AG08396 (cell line): ENCODE measurements around the gene PYGO2.
A peak's percentile ranks its signal among the peaks of the same experiment; 100 is the strongest.

Source experiments
- DNase-seq: peaks from one replicate; pipeline ENCODE4 v3.0.0; 2012; ENCODE audit warnings: low spot score, mixed read lengths

PYGO2 gene

DNA sequence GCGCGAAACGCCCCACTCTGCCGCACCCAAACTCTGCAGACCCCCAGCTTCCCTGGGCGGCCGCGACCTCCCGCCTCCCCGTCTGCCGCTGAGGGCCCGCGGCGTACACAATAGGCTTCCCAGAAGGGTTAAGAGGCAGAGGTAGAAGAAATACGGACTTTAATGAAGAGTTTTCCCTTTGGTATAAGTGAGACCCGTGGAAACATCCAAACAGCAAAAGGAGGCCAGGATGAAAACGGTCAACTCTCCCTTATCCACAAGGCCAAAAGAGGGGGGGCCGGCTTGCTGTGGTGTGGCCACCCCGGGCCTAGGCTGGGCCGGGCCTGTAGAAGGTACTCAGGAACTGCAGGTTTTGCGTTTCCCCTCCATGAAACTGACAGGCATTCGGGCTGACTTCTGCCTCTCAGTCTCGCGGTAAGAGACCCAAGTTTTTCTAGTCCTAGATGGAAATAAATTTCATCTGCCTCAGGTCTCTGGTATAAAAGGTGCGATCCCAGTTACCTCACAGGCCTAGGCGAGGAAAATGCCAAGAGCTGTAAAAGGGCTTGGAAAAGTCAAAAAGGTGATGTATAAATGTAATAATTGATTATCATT, 671 bp upstream of the PYGO2 start:
- no peak for DNase-seq

- no peak for DNase-seq
These were observed 991 bp downstream of the PYGO2 start for GRCh38 chr1:154960446-154961136.

- DNase-seq: no peak
These were observed 2.2 kb downstream of the PYGO2 start for GRCh38 chr1:154959426-154959780.

DNA sequence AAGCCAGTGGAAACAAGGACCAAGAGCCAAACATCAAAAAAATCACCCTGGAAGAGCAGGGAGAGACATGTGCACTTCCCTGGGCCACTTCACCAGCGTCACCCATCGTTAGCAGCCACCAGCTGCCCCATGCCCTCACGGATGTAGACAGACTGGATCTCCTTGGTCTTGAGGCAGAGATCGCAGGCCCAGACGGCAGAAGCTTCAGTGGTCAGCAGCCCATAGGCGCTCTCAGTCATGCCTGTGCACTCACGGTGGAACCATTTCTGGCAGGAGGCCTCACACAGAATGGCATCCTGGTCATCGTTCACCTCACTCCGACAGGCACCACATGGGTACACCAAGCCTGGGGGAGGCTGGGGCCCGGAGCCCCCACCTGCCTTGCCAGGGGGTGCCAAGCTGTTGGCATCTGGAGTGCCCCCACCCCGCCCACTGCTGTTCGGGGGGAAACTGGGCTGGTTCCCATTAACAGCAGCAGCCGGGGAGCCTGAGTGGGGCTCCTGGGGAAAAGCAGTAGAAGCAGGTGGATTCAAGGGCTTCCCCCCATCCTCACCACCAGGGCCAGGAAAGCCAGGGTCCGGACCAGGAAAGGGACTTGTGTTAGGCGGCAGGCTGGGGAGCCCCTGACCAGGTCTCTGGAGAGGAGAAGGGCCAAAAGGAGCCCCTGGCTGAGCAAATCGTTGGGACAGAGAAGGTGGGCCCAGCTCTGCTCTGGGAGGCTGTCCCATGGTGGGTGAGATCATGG, 2.7 kb downstream of the PYGO2 start:
- DNase-seq: no peak

DNA sequence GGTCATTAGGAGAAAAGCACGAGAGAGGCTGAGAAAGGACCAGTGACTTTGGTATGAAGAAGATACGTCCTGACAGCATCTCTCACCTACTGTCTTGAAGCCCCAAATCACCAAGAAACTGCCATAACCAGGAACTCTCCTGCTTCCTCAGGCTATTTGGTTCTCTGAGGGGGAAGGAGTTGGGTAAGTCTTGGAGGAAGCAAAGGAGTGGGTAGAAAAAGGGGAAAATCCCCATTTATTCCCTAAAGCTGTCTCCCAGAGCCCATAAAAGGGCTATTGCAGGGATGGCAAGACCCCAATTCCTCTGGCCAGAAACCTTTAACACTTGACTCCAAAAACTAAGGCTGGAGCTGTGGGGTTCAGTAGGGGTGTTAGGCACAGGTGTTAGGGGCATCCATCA, 3.5 kb downstream of the PYGO2 start:
- no peak for DNase-seq

DNA sequence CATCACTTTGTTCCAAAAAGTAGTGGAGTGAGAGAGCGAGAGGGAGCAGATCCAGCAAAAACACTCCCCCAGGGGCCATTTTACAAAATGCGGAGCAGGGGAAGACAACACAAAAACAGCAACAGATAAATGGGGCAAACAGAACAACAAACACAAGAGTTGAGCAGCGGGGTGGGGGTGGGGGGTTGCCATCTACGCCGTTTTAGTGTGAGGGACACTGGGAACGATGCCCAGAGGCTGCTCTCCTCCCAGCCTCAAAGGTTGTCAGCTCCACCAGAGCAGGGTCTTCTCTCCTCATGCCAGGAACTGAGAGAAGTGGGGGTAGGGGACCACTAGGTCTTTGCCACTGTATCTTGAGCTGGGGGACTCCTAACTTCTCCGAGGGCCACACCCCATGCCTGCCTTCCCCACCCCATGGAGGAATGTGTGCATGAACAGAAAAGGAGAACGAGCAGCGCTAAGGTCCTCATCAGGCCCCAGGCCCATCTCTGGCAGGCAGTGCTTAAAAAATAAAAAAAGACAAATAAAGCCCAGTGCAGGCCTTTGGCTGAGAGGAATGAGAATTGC, 4.4 kb downstream of the PYGO2 start:
- no peak for DNase-seq

DNA sequence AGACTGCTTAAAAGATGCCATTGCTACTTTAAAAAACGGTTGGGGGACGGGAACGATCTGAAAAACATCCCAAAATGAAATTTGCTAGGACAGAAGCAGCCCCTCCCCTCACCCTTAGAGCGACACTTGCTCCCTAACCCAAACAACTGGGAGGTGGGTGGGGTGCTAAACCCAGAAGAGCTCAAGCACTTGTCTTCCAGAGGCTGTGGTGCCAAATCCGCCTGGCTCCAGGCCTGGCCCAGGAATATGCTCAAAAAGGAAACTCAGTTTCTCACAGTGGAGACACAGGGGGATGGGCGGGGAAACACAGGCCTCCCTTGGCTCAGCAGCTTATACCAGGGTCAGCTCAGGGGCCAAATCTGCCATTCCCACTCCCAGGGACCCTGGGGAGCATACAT, 5.0 kb downstream of the PYGO2 start:
- DNase-seq: no peak

DNA sequence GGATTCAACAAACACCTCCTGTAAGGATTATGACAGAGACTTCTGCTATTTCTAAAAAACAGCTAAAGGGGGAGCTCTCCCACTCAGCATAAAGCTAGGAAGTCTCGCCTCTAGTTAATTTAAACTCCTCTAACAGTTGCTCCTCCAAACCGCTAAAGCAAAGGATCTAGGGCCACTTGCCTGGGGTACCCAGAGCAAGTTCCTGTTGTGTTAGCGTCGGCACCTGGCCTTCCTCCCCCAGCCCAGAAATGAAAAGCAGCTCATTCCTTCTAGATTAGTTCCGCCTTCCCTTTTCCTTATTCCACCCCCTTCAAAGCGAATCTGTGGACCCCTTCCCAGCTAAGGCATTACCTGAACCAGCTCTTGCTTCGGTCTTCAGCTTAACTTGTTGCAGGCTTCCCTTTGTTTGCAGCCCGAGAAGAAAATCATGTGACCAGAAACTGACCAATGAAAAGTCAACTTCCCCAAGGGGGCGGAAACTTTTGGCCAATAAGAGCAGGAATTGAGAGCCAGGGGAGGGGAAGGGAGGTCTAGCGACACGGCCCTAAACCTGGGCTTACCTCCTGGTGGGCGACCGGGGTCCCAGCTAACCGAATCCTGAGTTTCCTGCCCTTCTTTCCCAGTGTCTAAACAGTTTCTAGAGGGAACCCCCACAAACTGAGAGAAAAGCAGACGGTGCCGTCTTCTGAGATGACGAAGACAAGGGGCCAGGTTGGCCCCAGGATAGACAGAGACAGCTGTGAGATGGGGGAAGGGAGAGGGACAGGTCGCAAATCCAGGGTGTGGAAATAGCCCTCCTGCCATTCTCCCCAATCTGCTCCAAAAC, 5.7 kb downstream of the PYGO2 start, which contains the start of gene PBXIP1:
TSS of gene PBXIP1 (minus strand) at position 382 of the 826 bp plus-strand sequence. CDS start 2,378 bp downstream, outside the sequence.
- DNase-seq: peak; percentile 94

DNA sequence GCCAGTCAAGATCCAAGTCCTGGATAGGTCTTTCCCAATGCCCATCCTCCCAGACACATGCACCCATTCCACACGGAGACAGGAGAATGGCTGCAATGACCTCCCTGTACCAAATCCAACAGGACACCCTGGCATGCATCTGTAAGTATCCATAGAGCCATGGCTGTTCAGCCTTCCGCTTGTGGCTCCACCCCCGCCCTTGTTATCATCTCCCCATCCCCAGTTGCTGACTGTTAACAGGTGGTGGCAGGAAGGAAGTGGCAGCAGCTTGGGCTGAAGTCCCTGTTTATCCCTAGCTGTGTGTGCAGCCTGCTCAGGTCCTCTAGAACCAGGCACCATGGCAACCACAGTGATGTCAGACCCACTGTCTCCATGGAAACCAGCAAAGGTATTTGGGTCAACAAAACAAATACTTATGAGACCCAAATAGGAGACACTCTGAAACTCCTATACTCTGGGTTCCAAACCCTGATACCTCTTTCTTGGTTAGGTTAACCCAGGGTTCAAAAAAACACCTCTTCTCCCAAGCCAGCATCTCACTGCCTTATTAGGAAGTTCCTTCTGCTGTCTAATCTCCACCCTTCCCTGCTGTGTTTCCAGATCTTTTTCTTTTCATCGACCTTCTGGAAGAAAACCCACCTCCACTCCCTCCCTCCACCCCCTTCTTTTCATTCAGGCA, 6.4 kb downstream of the PYGO2 start:
- peak; percentile 81 for DNase-seq

GRCh38 chr1:154954541-154954940, 7.0 kb downstream of the PYGO2 start:
- no peak for DNase-seq

DNA sequence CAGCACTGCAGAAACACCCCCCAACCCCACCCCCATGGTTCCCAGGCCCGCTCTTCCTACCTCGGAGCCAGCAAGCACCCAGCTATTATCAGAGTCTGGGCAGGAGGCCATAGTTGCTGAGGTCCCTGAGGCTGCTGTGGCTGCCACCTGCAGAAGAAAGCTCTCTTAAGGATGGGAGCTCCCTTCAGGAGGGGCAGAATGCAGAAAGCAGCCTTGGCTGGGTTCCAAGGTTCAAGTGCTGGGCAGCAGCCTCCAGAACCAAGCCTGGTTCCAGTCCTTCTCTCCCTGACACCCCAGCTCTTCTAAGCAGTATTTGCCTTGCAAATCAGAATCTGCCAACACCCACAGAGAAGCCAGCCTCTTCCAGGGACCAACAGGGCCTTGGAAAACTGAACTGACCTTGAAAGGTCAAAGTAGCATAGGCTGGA, 8.0 kb downstream of the PYGO2 start:
- DNase-seq: no peak

- no peak for DNase-seq
These were observed 8.9 kb downstream of the PYGO2 start for GRCh38 chr1:154952664-154953063.

GRCh38 chr1:154951901-154952657, 9.5 kb downstream of the PYGO2 start:
- no peak for DNase-seq

GRCh38 chr1:154948079-154948478, 13.5 kb downstream of the PYGO2 start:
- DNase-seq: no peak

DNA sequence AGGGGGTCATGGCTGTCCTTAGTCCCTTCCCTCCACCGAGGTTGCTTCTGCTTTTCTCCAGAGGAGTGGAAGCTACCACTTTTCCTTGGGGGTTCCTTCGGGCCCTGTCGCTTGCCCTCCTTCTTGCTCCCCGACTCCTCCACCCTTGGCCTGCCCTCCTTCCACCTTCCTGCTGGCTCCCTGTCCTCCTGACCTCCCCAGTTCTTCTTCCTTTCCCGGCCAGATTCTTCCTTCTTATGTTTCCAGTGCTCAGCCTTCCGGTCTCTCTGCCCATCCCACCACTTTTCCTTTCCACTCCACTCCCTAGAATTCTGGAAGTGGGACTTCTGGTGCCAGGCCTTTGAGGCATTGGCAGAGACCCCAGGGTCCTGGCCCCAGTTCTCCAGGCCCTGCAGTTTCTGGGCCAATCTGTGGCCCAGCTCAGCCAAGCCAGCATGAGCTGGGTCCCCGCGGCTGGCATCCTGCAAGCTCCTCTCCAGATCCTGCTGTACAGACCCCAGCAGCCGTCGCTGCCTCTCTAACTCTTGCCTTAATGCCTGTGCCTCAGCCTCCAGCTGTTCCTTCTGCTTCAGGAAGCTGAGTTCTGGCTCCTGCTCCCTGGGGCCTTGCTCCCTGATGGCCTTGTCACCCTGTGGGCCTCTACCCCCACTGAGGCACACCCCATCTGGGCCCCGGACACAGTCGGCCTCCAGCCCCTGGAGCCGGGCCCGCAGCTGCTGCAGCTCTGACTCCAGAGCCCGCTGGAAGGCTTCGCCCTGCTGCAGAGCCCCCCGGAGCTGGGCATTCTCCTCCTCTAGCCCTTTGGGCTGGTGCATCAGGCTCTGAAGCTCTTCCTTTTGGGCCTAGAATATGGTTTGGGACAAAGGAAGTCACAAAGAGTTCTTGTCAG, 15.4 kb downstream of the PYGO2 start:
- no peak for DNase-seq

- no peak for DNase-seq
These were observed 16.2 kb downstream of the PYGO2 start for GRCh38 chr1:154945160-154945961.

GRCh38 chr1:154944401-154945159, 17.0 kb downstream of the PYGO2 start:
- DNase-seq: no peak
